NB4 (cell line): Measurements from ENCODE around the gene ASPRV1.
A peak's percentile ranks its signal among the peaks of the same experiment; 100 is the strongest.

Experiments
- DNase-seq: peaks from one replicate; pipeline ENCODE4 v3.0.0; 2010; ENCODE audit warnings: low read depth
- H3K4me3 ChIP-seq: one replicate; pipeline ENCODE4 v1.5.1; 2011; ENCODE audit warnings: mild to moderate bottlenecking, low read depth, low read length, moderate library complexity
- MAX ChIP-seq: IDR thresholded peaks from 2 replicates; pipeline ENCODE4 v1.6.1; 2011; ENCODE audit warnings: low read depth, low read length
- MYC ChIP-seq: IDR thresholded peaks from 2 replicates; pipeline ENCODE4 v1.6.1; 2011; ENCODE audit warnings: low read depth, low read length
- POLR2A ChIP-seq: IDR thresholded peaks from 2 replicates; pipeline ENCODE4 v1.6.1; 2011; ENCODE audit warnings: mild to moderate bottlenecking; ENCODE audit not compliant: insufficient read length; ENCODE audit errors: extremely low read depth
- TF ChIP-seq, protein P1 (sequence below): IDR thresholded peaks from one replicate; pipeline ENCODE4 v1.5.1; 2012; ENCODE audit warnings: low read depth, low read length

ASPRV1 gene

DNA sequence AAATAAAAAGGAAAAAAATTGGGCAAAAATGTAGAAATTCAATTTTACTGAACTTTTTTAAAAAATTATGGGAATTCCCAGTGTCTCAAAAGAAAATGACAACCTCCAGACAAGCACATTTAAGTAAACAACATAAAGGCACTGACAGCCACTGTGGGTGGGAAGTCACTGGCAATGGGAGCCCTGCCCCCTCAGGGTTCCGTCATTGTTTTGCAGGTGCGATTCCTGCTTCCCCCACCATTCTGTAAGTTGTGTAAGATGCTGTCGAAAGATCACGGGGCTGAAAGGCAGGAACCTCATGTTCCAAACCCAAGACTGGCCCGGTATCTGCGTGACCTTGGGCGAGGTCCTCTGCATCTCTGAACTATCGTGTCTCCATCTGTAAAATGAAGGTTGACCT is 15.8 kb upstream of the ASPRV1 start:
- no peak overlapping the region for H3K4me3 ChIP-seq
- TF ChIP-seq, protein P1, sequence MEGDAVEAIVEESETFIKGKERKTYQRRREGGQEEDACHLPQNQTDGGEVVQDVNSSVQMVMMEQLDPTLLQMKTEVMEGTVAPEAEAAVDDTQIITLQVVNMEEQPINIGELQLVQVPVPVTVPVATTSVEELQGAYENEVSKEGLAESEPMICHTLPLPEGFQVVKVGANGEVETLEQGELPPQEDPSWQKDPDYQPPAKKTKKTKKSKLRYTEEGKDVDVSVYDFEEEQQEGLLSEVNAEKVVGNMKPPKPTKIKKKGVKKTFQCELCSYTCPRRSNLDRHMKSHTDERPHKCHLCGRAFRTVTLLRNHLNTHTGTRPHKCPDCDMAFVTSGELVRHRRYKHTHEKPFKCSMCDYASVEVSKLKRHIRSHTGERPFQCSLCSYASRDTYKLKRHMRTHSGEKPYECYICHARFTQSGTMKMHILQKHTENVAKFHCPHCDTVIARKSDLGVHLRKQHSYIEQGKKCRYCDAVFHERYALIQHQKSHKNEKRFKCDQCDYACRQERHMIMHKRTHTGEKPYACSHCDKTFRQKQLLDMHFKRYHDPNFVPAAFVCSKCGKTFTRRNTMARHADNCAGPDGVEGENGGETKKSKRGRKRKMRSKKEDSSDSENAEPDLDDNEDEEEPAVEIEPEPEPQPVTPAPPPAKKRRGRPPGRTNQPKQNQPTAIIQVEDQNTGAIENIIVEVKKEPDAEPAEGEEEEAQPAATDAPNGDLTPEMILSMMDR: no peak
- no peak for TF ChIP-seq MYC
- no peak for TF ChIP-seq POLR2A
- no peak for TF ChIP-seq MAX
- DNase-seq: no peak

GRCh38 chr2:69975853-69976462 is 14.5 kb upstream of the ASPRV1 start:
- DNase-seq: peak; percentile 63
- H3K4me3 ChIP-seq: no peak overlapping the region
- no peak for TF ChIP-seq POLR2A
- TF ChIP-seq, protein P1: no peak
- peak; percentile 49 for TF ChIP-seq MYC
- TF ChIP-seq MAX: peak; percentile 49; the same call in 1 of the 2 replicates

DNA sequence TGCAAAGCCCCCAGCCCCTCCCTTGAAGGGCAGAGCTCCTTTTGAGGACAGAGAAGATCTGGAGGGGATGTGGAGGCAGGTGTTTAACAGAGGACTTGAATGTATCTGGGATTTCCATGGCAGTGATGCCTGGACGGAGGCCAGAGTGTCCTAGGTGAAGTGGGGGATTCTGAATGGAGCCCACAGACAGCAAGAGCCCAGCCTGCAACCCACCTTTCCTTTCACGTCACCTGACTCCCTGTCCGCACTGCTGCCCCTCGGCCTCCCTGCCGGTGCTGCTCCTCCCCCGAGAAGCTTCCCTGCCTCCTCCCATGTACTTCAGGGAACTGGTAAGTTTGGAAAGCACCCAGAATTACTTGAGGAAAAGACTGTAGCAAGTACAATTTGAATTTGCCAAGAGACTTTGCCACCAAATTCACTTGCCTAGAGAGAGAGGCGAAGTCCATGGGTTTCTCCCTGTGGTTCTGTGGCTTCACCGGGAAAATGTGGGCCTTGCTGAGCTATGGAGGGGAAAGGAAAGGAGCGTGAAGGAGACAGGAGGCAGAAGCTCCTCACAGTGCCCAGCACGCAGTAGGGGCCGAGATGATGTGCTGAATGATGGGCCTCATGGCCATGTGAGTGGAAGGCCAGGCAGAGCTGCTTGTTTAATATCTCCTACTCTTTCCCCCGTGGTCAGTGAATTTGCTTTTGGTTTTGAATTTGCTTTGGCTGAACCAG is 13.9 kb upstream of the ASPRV1 start:
- H3K4me3 ChIP-seq: no peak overlapping the region
- TF ChIP-seq, protein P1: no peak
- TF ChIP-seq MAX (no peak), POLR2A (no peak)
- no peak for DNase-seq

GRCh38 chr2:69973335-69973735 is 11.9 kb upstream of the ASPRV1 start:
- TF ChIP-seq MYC: no peak
- no peak for TF ChIP-seq POLR2A
- no peak for TF ChIP-seq MAX
- no peak overlapping the region for H3K4me3 ChIP-seq
- DNase-seq: no peak

GRCh38 chr2:69972822-69973221 is 11.4 kb upstream of the ASPRV1 start:
- TF ChIP-seq MAX: no peak
- no peak overlapping the region for H3K4me3 ChIP-seq
- DNase-seq: no peak

DNA sequence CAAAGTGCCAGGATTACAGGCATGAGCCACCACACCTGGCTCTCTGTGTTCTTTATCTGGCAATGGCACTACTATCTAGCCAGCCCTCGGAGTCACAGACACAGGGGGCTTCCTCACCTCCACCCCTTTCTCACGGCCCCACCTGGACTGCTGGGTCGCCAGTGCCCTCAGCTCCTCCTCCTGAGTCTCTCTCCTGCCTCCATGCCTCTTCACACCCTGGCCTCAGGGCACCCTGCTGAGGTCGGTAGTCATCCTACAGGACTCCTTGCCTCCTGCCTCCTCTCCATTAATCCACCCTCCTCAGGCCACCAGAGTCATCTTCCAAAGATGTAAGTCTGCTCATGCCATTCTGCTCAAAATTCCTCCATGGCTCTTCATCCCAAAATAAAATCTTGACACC is 8.6 kb upstream of the ASPRV1 start:
- no peak for DNase-seq
- TF ChIP-seq, protein P1: no peak
- TF ChIP-seq POLR2A (no peak), MYC (no peak), MAX (no peak)

More for the DNA sequence above, 8.6 kb upstream of the ASPRV1 start:
- H3K4me3 ChIP-seq: no peak overlapping the region
